Esophagus squamous epithelium (tissue), 4 donors: Measurements from ENCODE around the gene TBK1.

ENCODE experiments used
- POLR2A ChIP-seq, 4 donors: fragments of 450-650 bp; IDR thresholded peaks; one replicate each; pipeline ENCODE4 v1.6.1; 2017; ENCODE audit warnings: antibody characterized with exemption in 4 of 4, mild to moderate bottlenecking in 4 of 4, moderate library complexity in 3 of 4
- TF ChIP-seq, protein P1 (sequence below), 6 experiments: fragments of 450-650 bp in 4 of 6; fragments of 200-600 bp in 2 of 6; sonication (generic) in 2 of 6; IDR thresholded peaks; one replicate each; pipeline ENCODE4 v1.5.1; 2016 to 2019; ENCODE audit warnings: antibody characterized with exemption in 6 of 6, mild to moderate bottlenecking in 4 of 6, moderate library complexity in 4 of 6

DNA sequence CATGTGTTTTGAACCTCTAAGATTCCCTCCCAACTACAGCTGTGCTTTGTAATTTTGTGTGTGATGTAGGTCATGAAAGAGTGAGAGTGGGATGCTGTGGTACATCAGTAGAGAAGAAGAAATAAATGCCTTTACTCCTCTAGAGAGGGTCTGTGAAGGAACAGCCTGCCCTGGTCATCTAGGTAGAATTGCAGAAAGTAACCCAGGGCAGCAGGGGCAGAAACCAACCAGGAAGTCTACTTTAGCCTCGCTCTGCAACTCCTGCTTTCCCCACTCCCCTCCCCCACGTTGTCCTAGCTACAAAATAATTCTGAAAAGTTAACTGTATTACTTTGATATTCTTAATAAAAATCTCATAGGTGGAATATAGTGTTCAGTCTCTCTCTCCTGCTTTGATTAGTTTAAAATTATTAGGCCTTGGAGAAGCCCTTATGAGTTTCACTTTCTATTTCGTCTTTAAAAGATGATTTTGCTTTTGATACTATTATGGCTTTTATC is 7.5 kb downstream of the TBK1 start:
- TF ChIP-seq, protein P1, sequence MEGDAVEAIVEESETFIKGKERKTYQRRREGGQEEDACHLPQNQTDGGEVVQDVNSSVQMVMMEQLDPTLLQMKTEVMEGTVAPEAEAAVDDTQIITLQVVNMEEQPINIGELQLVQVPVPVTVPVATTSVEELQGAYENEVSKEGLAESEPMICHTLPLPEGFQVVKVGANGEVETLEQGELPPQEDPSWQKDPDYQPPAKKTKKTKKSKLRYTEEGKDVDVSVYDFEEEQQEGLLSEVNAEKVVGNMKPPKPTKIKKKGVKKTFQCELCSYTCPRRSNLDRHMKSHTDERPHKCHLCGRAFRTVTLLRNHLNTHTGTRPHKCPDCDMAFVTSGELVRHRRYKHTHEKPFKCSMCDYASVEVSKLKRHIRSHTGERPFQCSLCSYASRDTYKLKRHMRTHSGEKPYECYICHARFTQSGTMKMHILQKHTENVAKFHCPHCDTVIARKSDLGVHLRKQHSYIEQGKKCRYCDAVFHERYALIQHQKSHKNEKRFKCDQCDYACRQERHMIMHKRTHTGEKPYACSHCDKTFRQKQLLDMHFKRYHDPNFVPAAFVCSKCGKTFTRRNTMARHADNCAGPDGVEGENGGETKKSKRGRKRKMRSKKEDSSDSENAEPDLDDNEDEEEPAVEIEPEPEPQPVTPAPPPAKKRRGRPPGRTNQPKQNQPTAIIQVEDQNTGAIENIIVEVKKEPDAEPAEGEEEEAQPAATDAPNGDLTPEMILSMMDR (IDR thresholded peaks at IDR 0.05), result no peak
- no peak for TF ChIP-seq POLR2A (IDR thresholded peaks at IDR 0.05)
